Sigmoid colon (tissue), 7 donors: Measurements from ENCODE around the gene SPAG16. TPM values are rescaled to one million over a fixed set of nuclear protein-coding genes. Genes with fewer than 3 reads are reported as not detected.

Experiments used
- DNase-seq: peaks from one replicate; pipeline ENCODE4 v3.0.0-alpha.2; 2019
- H3K27ac ChIP-seq, 4 donors: fragments of 200-600 bp; sonication (generic); one replicate each; pipeline ENCODE4 v1.5.1; 2016 to 2019; ENCODE audit warnings: mild to moderate bottlenecking in 1 of 4
- H3K27me3 ChIP-seq, 3 donors: fragments of 200-600 bp; sonication (generic); one replicate each; pipeline ENCODE4 v1.5.1; 2019; ENCODE audit warnings: mild to moderate bottlenecking in 1 of 3
- H3K36me3 ChIP-seq, 4 donors: fragments of 200-600 bp; sonication (generic); one replicate each; pipeline ENCODE4 v1.5.1; 2016 to 2019
- H3K4me1 ChIP-seq, 4 donors: fragments of 200-600 bp; sonication (generic); one replicate each; pipeline ENCODE4 v1.5.1; 2017 to 2019
- H3K4me3 ChIP-seq, 4 donors: fragments of 200-600 bp; sonication (generic); one replicate each; pipeline ENCODE4 v1.5.1; 2017 to 2019; ENCODE audit warnings: mild to moderate bottlenecking in 2 of 4, moderate library complexity in 1 of 4
- H3K9me3 ChIP-seq, 4 donors: fragments of 200-600 bp in 3 of 4; sonication (generic) in 3 of 4; one replicate each; pipeline versions ENCODE4 v1.5.1 to v1.6.1; 2013 to 2019
- CTCF ChIP-seq, 4 experiments: fragments of 450-650 bp in 3 of 4; fragments of 200-600 bp in 1 of 4; IDR thresholded peaks; one replicate each; pipeline ENCODE4 v1.5.1; 2016 to 2019; ENCODE audit warnings: antibody characterized with exemption in 4 of 4, mild to moderate bottlenecking in 3 of 4, moderate library complexity in 2 of 4
- EP300 ChIP-seq, 4 donors: sonication (generic); formaldehyde crosslinking; IDR thresholded peaks; one replicate each; pipeline ENCODE4 v1.6.1; 2017; ENCODE audit warnings: antibody characterized with exemption in 4 of 4
- POLR2A ChIP-seq, 2 donors: fragments of 450-650 bp; IDR thresholded peaks; one replicate each; pipeline ENCODE4 v1.6.1; 2016; ENCODE audit warnings: antibody characterized with exemption in 2 of 2, mild to moderate bottlenecking in 2 of 2, moderate library complexity in 2 of 2
- POLR2AphosphoS5 ChIP-seq, 4 donors: sonication (generic); formaldehyde crosslinking; IDR thresholded peaks; one replicate each; pipeline ENCODE4 v1.6.1; 2017; ENCODE audit warnings: antibody characterized with exemption in 4 of 4
- WGBS, 2 donors: extraction: QIAGEN DNeasy Blood & Tissue Kit; methylation state at CpG; one replicate each; pipeline ENCODE4 v1.1.7; 2013; 5-methylcytosine and 5-hydroxymethylcytosine counted together
- intact Hi-C: fragments of 100-400 bp; cut with DNase I; formaldehyde crosslinking; loops from one replicate; pipeline ENCODE4 v1.15.1; 2023
- polyA plus RNA-seq, 3 donors: library from polyadenylated mRNA; stranded (reverse); fragments of 200-250 nt; gene quantifications; one replicate each; pipeline ENCODE4 v1.2.3, GENCODE V29; 2013
- total RNA-seq, 4 donors: library from RNA; depleted of rRNA; stranded (reverse); fragments of >200 nt; gene quantifications; one replicate each; pipeline ENCODE4 v1.1.0, GENCODE V29; 2016
- donor health status: healthy with polysubstance abuse.
- donor health status: Bipolar disorder and iron deficiency.
- donor health status: healthy.

The SPAG16 gene
- total and polyA plus RNA-seq, 7 donors, result 13.1 to 70.3 (median 36.0) TPM

- Histone ChIP-seq H3K4me3 (no peak overlapping the region), H3K9me3 (no peaks in the 10 kb centered on the region), H3K36me3 (no peaks in the 10 kb centered on the region), H3K4me1 (peaks cover 0 to 9% (median 3%) of the 10 kb centered on the region in 4 donors), H3K27me3 (no peaks in the 10 kb centered on the region), H3K27ac (no peak overlapping the region)
- intact Hi-C loops, result no loop called here
- DNase-seq, result no peak
- 78 to 85% methylated on average over 1 of the region's 1 CpG for WGBS, 2 donors
- TF ChIP-seq CTCF (IDR thresholded peaks at IDR 0.05) (no peak), POLR2AphosphoS5 (IDR thresholded peaks at IDR 0.05) (no peak), EP300 (IDR thresholded peaks at IDR 0.05) (no peak), POLR2A (IDR thresholded peaks at IDR 0.05) (no peak)
Observed at GRCh38 chr2:214128040-214128439, 843.8 kb downstream of the SPAG16 start.

- DNase-seq, result no peak
- TF ChIP-seq POLR2AphosphoS5 (IDR thresholded peaks at IDR 0.05) (no peak), POLR2A (IDR thresholded peaks at IDR 0.05) (no peak), EP300 (IDR thresholded peaks at IDR 0.05) (no peak), CTCF (IDR thresholded peaks at IDR 0.05) (no peak)
- H3K27ac ChIP-seq, result no peak overlapping the region
- no peaks in the 10 kb centered on the region for H3K27me3 ChIP-seq
- H3K36me3 ChIP-seq, result no peaks in the 10 kb centered on the region
- intact Hi-C loops, result no loop called here
- H3K9me3 ChIP-seq, result no peaks in the 10 kb centered on the region
- peaks cover 0 to 9% (median 3%) of the 10 kb centered on the region in 4 donors for H3K4me1 ChIP-seq
- 28 to 35% methylated on average over 2 of the region's 2 CpGs for WGBS, 2 donors
- no peak overlapping the region for H3K4me3 ChIP-seq
Observed at GRCh38 chr2:214130114-214130513, 845.9 kb downstream of the SPAG16 start.

GRCh38 chr2:214135966-214136365 lies 851.7 kb downstream of the SPAG16 start:
- H3K27me3 ChIP-seq, result no peaks in the 10 kb centered on the region
- intact Hi-C loops, result no loop called here
- H3K36me3 ChIP-seq, result no peaks in the 10 kb centered on the region
- H3K4me1 ChIP-seq, result peaks cover 0 to 7% (median 0%) of the 10 kb centered on the region in 4 donors
- 81 to 89% methylated on average over 1 of the region's 1 CpG for WGBS, 2 donors
- no peak for TF ChIP-seq EP300 (IDR thresholded peaks at IDR 0.05)
- TF ChIP-seq POLR2AphosphoS5 (IDR thresholded peaks at IDR 0.05), result no peak
- no peak for TF ChIP-seq CTCF (IDR thresholded peaks at IDR 0.05)
- no peak for TF ChIP-seq POLR2A (IDR thresholded peaks at IDR 0.05)
- H3K27ac ChIP-seq, result no peak overlapping the region
- no peak overlapping the region for H3K4me3 ChIP-seq
- no peaks in the 10 kb centered on the region for H3K9me3 ChIP-seq
- no peak for DNase-seq

- Histone ChIP-seq H3K36me3 (no peaks in the 10 kb centered on the region), H3K9me3 (no peaks in the 10 kb centered on the region), H3K4me1 (peaks cover 0 to 7% (median 0%) of the 10 kb centered on the region in 4 donors), H3K27ac (no peak overlapping the region), H3K4me3 (no peak overlapping the region), H3K27me3 (no peaks in the 10 kb centered on the region)
- TF ChIP-seq CTCF (IDR thresholded peaks at IDR 0.05) (no peak), EP300 (IDR thresholded peaks at IDR 0.05) (no peak), POLR2A (IDR thresholded peaks at IDR 0.05) (no peak), POLR2AphosphoS5 (IDR thresholded peaks at IDR 0.05) (no peak)
- DNase-seq, result no peak
- intact Hi-C loops, result no loop called here
Observed at GRCh38 chr2:214138779-214139178, 854.5 kb downstream of the SPAG16 start.

GRCh38 chr2:214139630-214140284 lies 855.5 kb downstream of the SPAG16 start:
- peaks cover 0 to 7% (median 0%) of the 10 kb centered on the region in 4 donors for H3K4me1 ChIP-seq
- no peak for TF ChIP-seq CTCF (IDR thresholded peaks at IDR 0.05)
- no peak for TF ChIP-seq POLR2AphosphoS5 (IDR thresholded peaks at IDR 0.05)
- TF ChIP-seq EP300 (IDR thresholded peaks at IDR 0.05), result no peak
- no peak for TF ChIP-seq POLR2A (IDR thresholded peaks at IDR 0.05)
- H3K9me3 ChIP-seq, result no peaks in the 10 kb centered on the region
- no peaks in the 10 kb centered on the region for H3K36me3 ChIP-seq
- intact Hi-C loops, result no loop called here
- 47 to 62% methylated on average over 3 of the region's 3 CpGs for WGBS, 2 donors
- no peak for DNase-seq
- H3K4me3 ChIP-seq, result no peak overlapping the region
- H3K27ac ChIP-seq, result no peak overlapping the region
- H3K27me3 ChIP-seq, result no peaks in the 10 kb centered on the region
